Subcutaneous adipose tissue (tissue), 4 donors: Measurements from ENCODE around the gene FAM131C. TPM values are rescaled to one million over a fixed set of nuclear protein-coding genes. Genes with fewer than 3 reads are reported as not detected.

Experiments
- CTCF ChIP-seq: fragments of 450-650 bp; IDR thresholded peaks from one replicate; pipeline ENCODE4 v1.5.1; 2016; ENCODE audit warnings: low read depth, mild to moderate bottlenecking, control low read depth, antibody characterized with exemption, moderate library complexity
- total RNA-seq, 4 donors: library from RNA; depleted of rRNA; stranded (reverse); fragments of >200 nt; gene quantifications; one replicate each; pipeline ENCODE4 v1.1.0, GENCODE V29; 2016

Gene FAM131C
- total RNA-seq, 4 donors from 2014 or later, result 0.51 TPM; not detected in 3

- no peak for TF ChIP-seq CTCF
These were observed 22.0 kb upstream of the FAM131C start for GRCh38 chr1:16095447-16095846.

GRCh38 chr1:16094453-16095158 is 21.2 kb upstream of the FAM131C start:
- no peak for TF ChIP-seq CTCF

- TF ChIP-seq CTCF, result no peak
These were observed 20.2 kb upstream of the FAM131C start for GRCh38 chr1:16093611-16094010.

- TF ChIP-seq CTCF, result no peak
These were observed 19.6 kb upstream of the FAM131C start for GRCh38 chr1:16092923-16093511.

- TF ChIP-seq CTCF, result no peak
These were observed 18.9 kb upstream of the FAM131C start for GRCh38 chr1:16092097-16092922.

- TF ChIP-seq CTCF, result no peak
These were observed 17.8 kb upstream of the FAM131C start for GRCh38 chr1:16091296-16091695.
